GM12878 (cell line): ENCODE measurements around the gene CNIH1. TPM values are rescaled to one million over a fixed set of nuclear protein-coding genes. Genes with fewer than 3 reads are reported as not detected.

Source experiments
- ATAC-seq: fragments of 200-7000 bp; cut with Tn5 transposase; 3 replicates; pipeline ENCODE4 v1.9.1; 2020; ENCODE audit warnings: mild to moderate bottlenecking, moderate library complexity
- BruUV-seq: library from RNA; stranded (reverse); fragments of 400-500 nt; replicated peaks from 2 replicates; lab custom pipeline; 2021; lab: Mats Ljungman, UMichigan
- CTCF ChIA-PET: fragments of 300-600 bp; sonication (Branson Sonifier 250); formaldehyde crosslinking; extraction: SDS; loops from one replicate; lab custom pipeline; 2021; ENCODE audit warnings: inconsistent platforms; lab: Yijun Ruan, JAX
- POLR2A ChIA-PET: fragments of 350-600 bp; formaldehyde crosslinking; extraction: SDS; loops from one replicate; lab custom pipeline; 2021; ENCODE audit warnings: inconsistent platforms; lab: Charles Lee
- RAD21 ChIA-PET: fragments of 300-600 bp; sonication (Branson Sonifier 250); formaldehyde crosslinking; loops from one replicate; lab custom pipeline; 2023; ENCODE audit warnings: antibody characterized with exemption; ENCODE audit not compliant: unreplicated experiment; lab: Charles Lee
- SMC1A ChIA-PET: fragments of 300-600 bp; sonication (Branson Sonifier 250); formaldehyde crosslinking; loops from one replicate; lab custom pipeline; 2023; ENCODE audit not compliant: unreplicated experiment, uncharacterized antibody; lab: Charles Lee
- DNase-seq: peaks from one replicate; pipeline ENCODE4 v3.0.0-alpha.2; 2011; ENCODE audit warnings: low read depth, low spot score
- FAIRE-seq: peaks from 3 replicates; lab custom pipeline; 2011; peaks lifted over from hg19 to GRCh38; lab: Jason Lieb, UNC
- H2AFZ ChIP-seq: 2 replicates; pipeline ENCODE4 v1.6.0; 2011; ENCODE audit warnings: low read depth, low read length, control low read depth; ENCODE audit not compliant: control insufficient read depth
- H3K27ac ChIP-seq: 2 replicates; pipeline ENCODE4 v1.5.1; 2011; ENCODE audit warnings: control low read depth; ENCODE audit not compliant: control insufficient read depth, insufficient read depth
- H3K27me3 ChIP-seq, 2 experiments: replicated peaks in 1 of 2; 2 replicates each; pipeline versions ENCODE4 v1.6.0 to v1.6.1; 2011; ENCODE audit warnings: low read length in 1 of 2; ENCODE audit not compliant: control insufficient read depth in 2 of 2, insufficient read depth in 2 of 2
- H3K36me3 ChIP-seq, 2 experiments: 2 replicates each; pipeline ENCODE4 v1.5.1; 2011; ENCODE audit warnings: low read length in 1 of 2; ENCODE audit not compliant: control insufficient read depth in 2 of 2, insufficient read depth in 2 of 2
- H3K4me1 ChIP-seq: 2 replicates; pipeline ENCODE4 v1.6.1; 2011; ENCODE audit warnings: mild to moderate bottlenecking, low read length, moderate library complexity, mixed read lengths; ENCODE audit not compliant: control insufficient read depth, insufficient read depth
- H3K4me2 ChIP-seq: 2 replicates; pipeline ENCODE4 v1.6.0; 2011; ENCODE audit warnings: control low read depth; ENCODE audit not compliant: control insufficient read depth, insufficient read depth
- H3K4me3 ChIP-seq: fragments of 200-600 bp; sonication (generic); 2 replicates; pipeline ENCODE4 v1.5.1; 2016
- H3K79me2 ChIP-seq: 2 replicates; pipeline ENCODE4 v1.6.0; 2011; ENCODE audit warnings: low read length; ENCODE audit not compliant: control insufficient read depth, insufficient read depth
- H3K9ac ChIP-seq: 2 replicates; pipeline ENCODE4 v1.8.0; 2011; ENCODE audit warnings: low read length, control low read depth, mixed read lengths; ENCODE audit not compliant: control insufficient read depth, insufficient read depth
- H3K9me3 ChIP-seq: replicated peaks from 3 replicates; pipeline ENCODE4 v1.5.1; 2011; ENCODE audit warnings: mild to moderate bottlenecking, low read length; ENCODE audit not compliant: control insufficient read depth, insufficient read depth
- H4K20me1 ChIP-seq: 2 replicates; pipeline ENCODE4 v1.6.0; 2011; ENCODE audit not compliant: control insufficient read depth, insufficient read depth
- BCLAF1 ChIP-seq: fragments of 450-650 bp; IDR thresholded peaks from 2 replicates; pipeline ENCODE4 v1.6.1; 2017; ENCODE audit warnings: antibody characterized with exemption, mild to moderate bottlenecking, moderate library complexity
- DPF2 ChIP-seq: fragments of 450-650 bp; IDR thresholded peaks from 2 replicates; pipeline ENCODE4 v1.6.1; 2017; ENCODE audit warnings: mild to moderate bottlenecking
- EGR1 ChIP-seq, 2 experiments: IDR thresholded peaks; 1 replicate in 1 of 2; 2 replicates in 1 of 2; pipeline ENCODE4 v1.6.1; 2011 to 2012; ENCODE audit warnings: low read depth in 2 of 2, low read length in 2 of 2, borderline replicate concordance in 1 of 2, mild to moderate bottlenecking in 1 of 2, moderate library complexity in 1 of 2
- KLF5 ChIP-seq: fragments of 450-650 bp; IDR thresholded peaks from 2 replicates; pipeline ENCODE4 v1.6.1; 2014; ENCODE audit warnings: mild to moderate bottlenecking; ENCODE audit not compliant: partially characterized antibody
- NFYB ChIP-seq: IDR thresholded peaks from 2 replicates; pipeline ENCODE4 v1.6.1; 2011; ENCODE audit warnings: low read depth, mild to moderate bottlenecking, low read length, improper control_type of control experiment, moderate library complexity; ENCODE audit not compliant: insufficient read depth
- SMC3 ChIP-seq: IDR thresholded peaks from 2 replicates; pipeline ENCODE4 v1.6.1; 2011; ENCODE audit warnings: low read length, improper control_type of control experiment, borderline replicate concordance
- SREBF2 ChIP-seq: IDR thresholded peaks from 2 replicates; pipeline ENCODE4 v1.6.1; 2012; ENCODE audit warnings: mild to moderate bottlenecking, low read length
- TCF3 ChIP-seq: IDR thresholded peaks from 2 replicates; pipeline ENCODE4 v1.6.1; 2012; ENCODE audit warnings: low read depth, mild to moderate bottlenecking, low read length, borderline replicate concordance; ENCODE audit not compliant: insufficient read depth
- WRNIP1 ChIP-seq: IDR thresholded peaks from 2 replicates; pipeline ENCODE4 v1.6.1; 2011; ENCODE audit warnings: low read depth, low read length, improper control_type of control experiment, borderline replicate concordance
- ZNF274 ChIP-seq: IDR thresholded peaks from one replicate; pipeline ENCODE4 v1.8.0; 2011; ENCODE audit not compliant: insufficient read length, insufficient read depth
- WGBS: methylation state at CpG from one replicate; pipeline ENCODE4 v1.1.6; 2016; ENCODE audit warnings: low lambda C conversion rate; ENCODE audit not compliant: insufficient replicate concordance, insufficient coverage; ENCODE audit errors: missing lambda C conversion rate; 5-methylcytosine and 5-hydroxymethylcytosine counted together
- in situ Hi-C: fragments of 300-500 bp; cut with MboI; formaldehyde crosslinking; loops from 9 replicates; pipeline ENCODE4 v1.14.3; 2018; ENCODE audit warnings: mixed read lengths
- intact Hi-C: fragments of 100-400 bp; cut with micrococcal nuclease; formaldehyde crosslinking; loops from one replicate; pipeline ENCODE4 v1.14.2; 2022; ENCODE audit not compliant: unreplicated experiment
- polyA plus RNA-seq, 11 experiments: library from polyadenylated mRNA; depleted of rRNA in 4 of 11; unstranded in 6 of 11; stranded (reverse) in 5 of 11; fragments of >200 nt; fragmentation: Nextera tagmentation in 4 of 11; fragmentation: Illumina TruSeq in 1 of 11; extraction: Ambion mirVana in 4 of 11; extraction: Trizol in 1 of 11; gene quantifications; 1 replicate in 1 of 11; 2 replicates in 10 of 11; pipeline versions ENCODE4 v1.2.1 to v1.2.3, GENCODE V29; 2011 to 2016; ENCODE audit warnings: inconsistent platforms in 2 of 11, missing spikeins in 2 of 11, low read depth in 1 of 11
- total RNA-seq, 4 experiments: library from RNA; depleted of rRNA in 3 of 4; stranded (reverse); fragments of >200 nt in 3 of 4; fragmentation: Illumina TruSeq in 1 of 4; extraction: Trizol in 1 of 4; gene quantifications; 2 replicates each; pipeline versions ENCODE4 v1.2.1 to v1.2.3, GENCODE V29; 2013 to 2021

Gene CNIH1
- total and polyA plus RNA-seq, 10 of the 15 experiments (the other 5 are each of a cell fraction or from before 2014, with no cell fraction given) = 48.9 to 274 (median 110) TPM

DNA sequence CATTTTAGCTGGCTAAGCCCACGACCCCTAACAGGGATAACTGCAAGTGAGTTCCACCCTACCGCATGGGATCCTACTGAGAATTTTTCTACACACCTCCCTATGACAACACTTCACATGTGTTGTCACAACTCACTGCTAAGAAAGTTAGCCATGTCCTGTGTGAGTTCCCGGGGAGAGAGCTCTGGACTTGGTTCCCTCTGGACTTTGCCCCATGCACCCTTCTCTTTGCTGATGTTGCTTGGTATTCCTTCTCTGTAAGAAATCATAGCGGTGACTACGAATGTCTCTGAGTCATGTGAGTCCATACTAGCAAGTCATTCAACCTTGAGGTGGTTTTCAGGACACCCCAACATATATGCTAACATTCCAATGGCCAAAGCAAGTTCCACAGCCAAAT, 53.8 kb downstream of the CNIH1 start:
- WGBS = 52% methylated on average over 5 of the region's 5 CpGs
- intact Hi-C loops = no loop called here
- no peak overlapping the region for H2AFZ ChIP-seq
- TF ChIP-seq SMC3 (no peak), DPF2 (no peak), WRNIP1 (no peak), BCLAF1 (no peak), SREBF2 (no peak), NFYB (no peak), KLF5 (no peak), EGR1 (IDR thresholded peaks at IDR 0.05; ENCODE audit: borderline replicate concordance in 1 of 2, low read depth in 2 of 2, low read length in 2 of 2) (no peak), TCF3 (no peak), ZNF274 (no peak)
- SMC1A ChIA-PET = interaction anchor here (0.9 kb wide), 1 partner anchor 11 kb away, joined by 4 read pairs; no protein-coding TSS in a partner anchor
- no peaks in the 10 kb centered on the region for H3K36me3 ChIP-seq
- DNase-seq (no peak), ATAC-seq (no peak), FAIRE-seq (no peak)
- no peak overlapping the region for H3K4me3 ChIP-seq
- POLR2A ChIA-PET = no interaction called here
- H3K27ac ChIP-seq = no peak overlapping the region
- H4K20me1 ChIP-seq = no peaks in the 10 kb centered on the region
- H3K9ac ChIP-seq = no peak overlapping the region
- CTCF ChIA-PET = interaction anchor here (1.0 to 1.4 kb wide), 2 partner anchors 21 to 39 kb away, joined by 3 to 6 read pairs; no protein-coding TSS in a partner anchor
- in situ Hi-C loops = no loop called here
- H3K9me3 ChIP-seq = no peaks in the 10 kb centered on the region
- no peaks in the 10 kb centered on the region for H3K4me1 ChIP-seq
- no peaks in the 10 kb centered on the region for H3K79me2 ChIP-seq
- H3K4me2 ChIP-seq = no peak overlapping the region
- no TSS peak for BruUV-seq
- no peaks in the 10 kb centered on the region for H3K27me3 ChIP-seq
- RAD21 ChIA-PET = no interaction called here
